Suppressor macrophage treated with lipopolysaccharide for 1 hour (primary cell): ENCODE results near the gene TMEM214.
A peak's percentile ranks its signal among the peaks of the same experiment; 100 is the strongest.

Source experiments
- DNase-seq, 3 donors: peaks; one replicate each; pipeline ENCODE4 v3.0.0-alpha.2; 2020 to 2022

The TMEM214 gene

DNA sequence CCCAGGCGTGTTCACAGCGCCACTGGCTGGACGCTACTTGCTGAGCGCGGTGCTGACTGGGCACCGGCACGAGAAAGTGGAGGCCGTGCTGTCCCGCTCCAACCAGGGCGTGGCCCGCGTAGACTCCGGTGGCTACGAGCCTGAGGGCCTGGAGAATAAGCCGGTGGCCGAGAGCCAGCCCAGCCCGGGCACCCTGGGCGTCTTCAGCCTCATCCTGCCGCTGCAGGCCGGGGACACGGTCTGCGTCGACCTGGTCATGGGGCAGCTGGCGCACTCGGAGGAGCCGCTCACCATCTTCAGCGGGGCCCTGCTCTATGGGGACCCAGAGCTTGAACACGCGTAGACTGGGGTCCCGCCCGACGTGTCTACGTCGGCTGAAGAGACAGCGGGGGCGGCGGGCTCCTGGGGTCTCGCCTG lies 52.9 kb downstream of the TMEM214 start:
- peak; percentile 74 to 83 (median 76) for DNase-seq

- peak; percentile 97 to 99 (median 99) for DNase-seq
Observed at GRCh38 chr2:27086090-27086723, 53.4 kb downstream of the TMEM214 start.

DNA sequence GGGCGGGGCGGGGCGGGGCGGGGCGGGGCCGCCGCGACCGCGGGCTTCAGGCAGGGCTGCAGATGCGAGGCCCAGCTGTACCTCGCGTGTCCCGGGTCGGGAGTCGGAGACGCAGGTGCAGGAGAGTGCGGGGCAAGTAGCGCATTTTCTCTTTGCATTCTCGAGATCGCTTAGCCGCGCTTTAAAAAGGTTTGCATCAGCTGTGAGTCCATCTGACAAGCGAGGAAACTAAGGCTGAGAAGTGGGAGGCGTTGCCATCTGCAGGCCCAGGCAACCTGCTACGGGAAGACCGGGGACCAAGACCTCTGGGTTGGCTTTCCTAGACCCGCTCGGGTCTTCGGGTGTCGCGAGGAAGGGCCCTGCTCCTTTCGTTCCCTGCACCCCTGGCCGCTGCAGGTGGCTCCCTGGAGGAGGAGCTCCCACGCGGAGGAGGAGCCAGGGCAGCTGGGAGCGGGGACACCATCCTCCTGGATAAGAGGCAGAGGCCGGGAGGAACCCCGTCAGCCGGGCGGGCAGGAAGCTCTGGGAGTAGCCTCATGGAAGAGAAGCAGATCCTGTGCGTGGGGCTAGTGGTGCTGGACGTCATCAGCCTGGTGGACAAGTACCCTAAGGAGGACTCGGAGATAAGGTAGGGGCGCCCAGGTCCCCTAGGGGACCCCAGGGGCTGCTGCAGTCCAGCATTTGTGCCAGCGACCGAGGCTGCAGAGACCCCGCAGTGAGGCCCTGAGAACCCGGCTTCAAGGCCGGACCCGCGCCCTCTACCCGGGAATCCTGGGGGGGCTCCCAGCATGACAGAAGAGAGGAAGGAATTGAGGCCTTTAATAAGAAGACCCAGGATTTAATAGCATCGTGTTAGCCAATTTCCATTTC lies 54.2 kb downstream of the TMEM214 start, which contains the start of gene KHK:
KHK (plus strand) TSS at position 49 of the 870 bp plus-strand sequence; CDS start at position 537, 488 bp downstream.
- peak in 1 of 3 donors; percentile 16 for DNase-seq

GRCh38 chr2:27087823-27088410 lies 55.2 kb downstream of the TMEM214 start:
- no peak for DNase-seq

GRCh38 chr2:27088634-27089033 lies 55.9 kb downstream of the TMEM214 start:
- no peak for DNase-seq

- DNase-seq: no peak
Observed at GRCh38 chr2:27089111-27089954, 56.6 kb downstream of the TMEM214 start.
